Activated CD8-positive, alpha-beta memory T cell treated with anti-CD3 and anti-CD28 coated beads, Interleukin-2, amount 50 U/mL, for 4 hours (primary cell): ENCODE data around the gene FOXK1.
A peak's percentile ranks its signal among the peaks of the same experiment; 100 is the strongest.

ENCODE experiments used
- DNase-seq: peaks from one replicate; pipeline ENCODE4 v3.0.0-alpha.2; 2020

Gene FOXK1

GRCh38 chr7:4768597-4769569 lies 86.8 kb downstream of the FOXK1 start:
- DNase-seq, result no peak

GRCh38 chr7:4769761-4770160 lies 87.7 kb downstream of the FOXK1 start:
- no peak for DNase-seq

GRCh38 chr7:4770886-4771285 lies 88.8 kb downstream of the FOXK1 start:
- DNase-seq, result no peak

DNA sequence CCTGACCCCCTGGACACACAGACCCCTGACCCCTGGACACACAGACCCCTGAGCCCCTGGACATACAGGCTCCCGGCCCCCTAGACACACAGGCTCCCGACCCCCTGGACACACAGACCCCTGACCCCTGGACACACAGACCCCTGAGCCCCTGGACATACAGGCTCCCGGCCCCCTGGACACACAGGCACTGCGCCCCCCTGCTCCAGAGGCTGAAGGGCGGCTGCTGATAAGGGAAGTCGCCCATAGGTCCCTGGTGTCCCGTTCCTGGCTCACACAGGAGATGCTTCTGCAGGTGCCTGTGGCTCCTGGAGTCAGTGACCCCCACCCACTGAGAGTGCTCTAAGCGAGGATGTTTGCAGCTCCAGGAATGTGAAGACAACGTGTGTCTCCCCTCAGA lies 89.6 kb downstream of the FOXK1 start:
- no peak for DNase-seq

GRCh38 chr7:4772306-4772705 lies 90.2 kb downstream of the FOXK1 start:
- no peak for DNase-seq

DNA sequence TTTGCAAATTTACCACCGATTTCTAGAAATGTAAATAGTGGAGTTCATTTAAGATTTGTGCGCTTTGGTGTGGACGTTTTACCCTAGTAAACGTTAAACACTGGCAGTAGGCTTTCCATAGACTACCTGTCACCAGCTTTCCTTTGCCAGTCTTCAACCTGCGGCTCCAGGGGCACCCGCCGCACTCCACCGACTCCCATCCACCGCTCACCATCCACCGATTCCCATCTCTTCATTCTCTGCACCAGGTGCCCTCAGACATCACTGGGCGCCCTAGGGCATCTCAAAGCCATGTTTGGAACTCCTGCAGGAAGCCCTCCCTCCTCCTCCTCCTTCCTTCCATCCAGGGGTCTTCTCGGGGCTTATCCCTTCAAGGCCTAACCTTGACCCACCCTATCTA lies 91.9 kb downstream of the FOXK1 start:
- no peak for DNase-seq

DNA sequence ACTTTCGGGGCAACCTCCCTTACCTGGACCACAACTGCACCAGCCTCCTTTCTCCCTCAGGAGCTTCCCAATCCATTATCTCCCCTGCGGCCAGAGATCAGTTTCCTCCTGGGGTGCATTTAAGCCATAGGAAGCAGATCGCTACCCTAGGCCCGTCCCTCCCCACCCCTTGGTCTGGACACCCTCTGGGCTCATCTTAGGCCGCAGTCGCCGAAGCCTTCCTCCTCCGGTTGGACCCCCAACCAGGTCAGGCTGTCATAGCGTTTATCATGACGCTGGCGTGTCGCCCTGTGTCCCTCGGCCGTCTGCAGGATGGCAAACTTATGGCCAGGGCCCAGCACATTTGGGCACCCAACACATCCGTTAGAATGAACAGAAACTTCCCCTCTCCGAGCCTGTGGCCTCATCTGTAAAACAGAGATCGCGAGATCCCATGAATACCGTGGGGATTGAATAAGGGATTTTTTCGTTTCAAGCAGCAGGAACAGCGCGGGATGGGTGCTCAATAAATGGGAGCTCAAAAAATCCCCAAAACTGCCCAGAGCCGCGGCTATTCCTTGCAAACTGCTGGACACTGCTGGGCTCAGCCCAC lies 92.7 kb downstream of the FOXK1 start:
- no peak for DNase-seq

DNA sequence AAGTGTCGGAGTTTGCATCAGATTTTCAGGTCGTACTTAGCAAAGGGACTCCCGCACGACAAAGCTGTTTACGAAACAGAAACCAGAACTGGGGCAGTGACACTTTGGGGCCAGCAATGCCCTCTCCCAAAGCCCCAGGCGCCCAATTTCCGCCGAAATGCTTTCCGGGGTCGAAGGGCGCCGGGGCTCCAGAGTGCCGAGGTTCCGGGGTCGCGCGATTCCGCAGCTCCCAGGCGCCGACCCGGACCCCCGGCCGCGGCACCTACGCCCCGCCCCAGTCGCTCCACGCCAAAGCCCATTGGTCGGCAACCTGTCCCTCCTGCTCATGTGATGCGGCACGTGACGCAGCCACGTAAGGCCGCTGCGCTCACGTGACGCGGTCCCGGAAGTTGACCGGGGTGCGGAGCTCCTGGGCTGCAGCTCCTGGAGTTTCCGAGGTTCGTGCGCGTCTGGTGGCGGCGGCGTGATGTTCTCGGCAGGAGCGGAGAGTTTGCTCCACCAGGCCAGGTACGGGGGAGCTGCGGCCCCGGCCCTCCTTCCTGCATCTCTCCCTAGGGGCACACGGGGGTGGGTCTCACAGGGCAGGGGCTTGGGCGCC lies 93.3 kb downstream of the FOXK1 start, which contains the start of gene AP5Z1:
Gene AP5Z1, plus strand, starts transcription at position 374 of the 598 bp plus-strand sequence. Its CDS starts 93 bp downstream, at position 467.
- DNase-seq, result peak; percentile 95

GRCh38 chr7:4775848-4776623 lies 93.9 kb downstream of the FOXK1 start:
- DNase-seq, result peak; percentile 43

DNA sequence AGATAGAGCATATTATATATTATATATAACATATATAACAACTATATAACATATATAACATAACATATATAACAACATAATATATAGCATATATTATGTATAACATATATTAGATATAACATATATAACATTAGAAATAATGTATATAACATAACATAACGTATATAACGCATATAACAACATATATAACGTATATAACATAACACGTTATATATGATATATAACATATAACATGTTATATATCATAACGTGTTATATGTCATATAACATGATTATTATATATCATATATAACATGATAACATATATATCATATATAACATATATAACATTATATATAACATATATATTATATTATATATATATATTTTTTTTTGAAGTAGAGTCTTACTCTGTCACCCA lies 97.0 kb downstream of the FOXK1 start:
- no peak for DNase-seq

- no peak for DNase-seq
Measured at GRCh38 chr7:4781366-4782069, 99.4 kb downstream of the FOXK1 start.

DNA sequence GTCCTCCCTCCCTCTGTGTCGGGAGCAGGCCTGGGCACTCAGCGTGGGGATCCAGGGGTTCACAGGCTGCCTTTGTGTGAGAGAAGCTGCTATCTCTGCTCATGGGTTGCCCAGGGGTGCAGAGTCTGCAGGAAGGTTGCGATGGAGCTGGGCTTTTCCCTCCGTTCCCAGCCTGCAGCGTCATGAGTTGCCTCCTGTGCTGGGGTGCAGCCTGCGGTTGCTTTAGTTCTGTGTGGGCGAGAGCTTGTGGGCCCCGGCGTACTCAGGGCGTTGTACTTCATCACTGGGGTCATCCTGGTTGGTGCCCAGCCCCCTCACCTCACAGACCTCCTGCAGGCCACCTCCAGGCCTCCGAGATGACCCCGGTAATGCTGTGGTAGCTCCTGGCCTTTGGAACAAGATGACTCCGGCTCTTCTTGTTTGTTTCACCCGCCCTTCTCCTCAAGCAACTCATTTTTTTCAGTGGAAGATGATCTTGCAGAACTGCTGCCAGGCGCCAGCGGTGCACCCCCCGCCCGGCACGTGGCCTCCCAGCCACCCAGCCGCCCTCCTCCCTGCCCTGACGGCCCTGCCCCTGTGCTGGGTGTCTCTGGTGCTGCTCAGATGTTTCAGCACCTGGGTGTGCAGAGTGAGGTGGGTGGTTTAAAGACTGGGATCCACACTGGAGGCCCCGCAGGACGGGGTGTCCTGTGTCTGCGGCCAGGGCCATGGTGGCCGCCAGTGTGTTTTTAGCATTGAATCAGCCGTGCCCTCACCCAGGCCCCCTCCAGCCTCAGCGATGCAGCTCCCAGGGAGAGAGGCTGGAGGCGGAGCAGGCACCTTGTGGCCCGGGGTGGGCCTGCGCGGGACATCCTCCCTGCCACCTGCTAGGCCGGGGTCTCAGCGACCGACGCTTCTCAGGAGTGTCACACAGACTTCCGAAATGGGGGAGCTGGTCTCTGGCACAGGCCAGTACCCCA lies 100.5 kb downstream of the FOXK1 start:
- no peak for DNase-seq

DNA sequence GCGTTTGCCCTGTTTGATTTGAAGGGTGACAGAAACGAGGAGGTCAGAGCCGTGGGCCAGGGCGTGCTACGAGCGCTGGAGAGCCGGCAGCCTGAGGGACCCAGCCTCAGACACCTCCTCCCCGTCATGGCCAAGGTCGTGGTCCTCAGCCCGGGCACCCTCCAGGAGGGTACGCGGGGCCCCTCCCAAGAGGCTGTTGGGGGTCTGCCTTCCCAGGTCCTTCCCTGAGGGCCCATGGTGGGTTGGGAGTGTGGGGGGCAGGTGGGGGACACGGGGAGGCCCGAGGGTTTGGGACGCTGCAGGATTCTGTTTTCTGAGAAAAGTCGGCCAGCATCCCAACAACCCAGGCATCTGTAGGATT lies 101.2 kb downstream of the FOXK1 start:
- DNase-seq, result no peak

DNA sequence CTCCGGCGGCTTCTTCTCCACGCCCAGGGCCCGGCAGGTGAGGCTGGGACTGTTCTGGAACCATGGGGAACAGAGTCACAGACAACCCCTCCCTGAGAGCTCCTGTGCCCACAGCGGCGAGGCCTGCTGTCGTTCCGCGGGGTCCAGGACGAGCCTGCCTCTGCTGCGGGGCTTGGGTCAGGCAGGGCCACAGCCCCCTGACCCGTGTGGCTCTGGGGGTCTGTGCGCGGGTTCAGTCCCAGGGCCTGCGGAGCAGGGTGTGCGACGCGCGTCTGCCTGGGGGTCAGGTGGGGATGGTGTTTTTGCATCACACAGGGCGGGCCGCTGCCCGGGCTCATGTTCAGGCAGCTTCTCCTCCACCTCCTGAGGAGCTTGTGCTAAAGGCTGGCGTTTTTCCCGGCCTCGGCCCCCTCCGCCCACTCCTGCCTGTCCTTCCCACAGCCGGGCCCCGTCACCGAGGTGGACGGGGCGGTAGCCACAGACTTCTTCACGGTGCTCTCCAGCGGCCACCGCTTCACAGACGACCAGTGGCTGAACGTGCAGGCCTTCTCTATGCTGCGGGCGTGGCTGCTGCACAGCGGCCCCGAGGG lies 101.8 kb downstream of the FOXK1 start:
- DNase-seq, result no peak

- DNase-seq, result no peak
Measured at GRCh38 chr7:4784799-4785198, 102.7 kb downstream of the FOXK1 start.

- no peak for DNase-seq
Measured at GRCh38 chr7:4785371-4785770, 103.3 kb downstream of the FOXK1 start.

DNA sequence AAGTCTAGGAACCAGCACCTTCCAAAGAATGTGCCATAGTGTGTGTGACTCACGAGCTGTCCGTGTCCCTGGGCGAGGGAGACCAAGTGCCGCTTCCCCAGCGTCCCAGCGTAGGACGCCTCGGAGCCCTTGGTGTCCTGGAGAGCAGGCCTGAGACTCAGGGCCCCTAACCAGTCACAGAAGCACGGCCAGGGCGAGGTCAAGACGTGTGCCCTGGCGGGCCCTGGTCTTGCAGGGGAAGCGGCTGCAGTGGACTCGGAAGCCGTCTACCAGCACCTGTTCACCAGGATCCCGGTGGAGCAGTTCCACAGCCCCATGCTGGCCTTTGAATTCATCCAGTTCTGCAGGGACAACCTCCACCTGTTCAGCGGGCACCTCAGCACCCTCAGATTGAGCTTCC lies 103.9 kb downstream of the FOXK1 start:
- DNase-seq, result no peak

DNA sequence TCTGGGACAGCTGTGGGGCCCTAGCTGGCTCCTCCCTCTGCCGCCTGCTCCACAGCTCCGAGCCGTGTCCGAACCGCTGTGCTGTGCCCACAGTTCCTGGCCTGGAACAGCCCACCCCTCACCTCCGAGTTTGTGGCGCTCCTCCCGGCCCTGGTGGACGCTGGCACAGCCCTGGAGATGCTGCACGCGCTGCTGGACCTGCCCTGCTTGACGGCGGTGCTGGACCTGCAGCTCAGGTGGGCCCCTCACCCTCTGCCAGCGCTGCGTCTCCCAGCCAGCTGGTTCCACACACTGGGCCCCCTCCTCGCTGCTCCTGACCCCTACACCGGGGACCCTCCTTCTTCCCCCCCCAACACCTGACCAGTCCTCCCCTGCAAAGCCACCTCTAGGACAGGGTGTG lies 105.4 kb downstream of the FOXK1 start:
- DNase-seq, result no peak

DNA sequence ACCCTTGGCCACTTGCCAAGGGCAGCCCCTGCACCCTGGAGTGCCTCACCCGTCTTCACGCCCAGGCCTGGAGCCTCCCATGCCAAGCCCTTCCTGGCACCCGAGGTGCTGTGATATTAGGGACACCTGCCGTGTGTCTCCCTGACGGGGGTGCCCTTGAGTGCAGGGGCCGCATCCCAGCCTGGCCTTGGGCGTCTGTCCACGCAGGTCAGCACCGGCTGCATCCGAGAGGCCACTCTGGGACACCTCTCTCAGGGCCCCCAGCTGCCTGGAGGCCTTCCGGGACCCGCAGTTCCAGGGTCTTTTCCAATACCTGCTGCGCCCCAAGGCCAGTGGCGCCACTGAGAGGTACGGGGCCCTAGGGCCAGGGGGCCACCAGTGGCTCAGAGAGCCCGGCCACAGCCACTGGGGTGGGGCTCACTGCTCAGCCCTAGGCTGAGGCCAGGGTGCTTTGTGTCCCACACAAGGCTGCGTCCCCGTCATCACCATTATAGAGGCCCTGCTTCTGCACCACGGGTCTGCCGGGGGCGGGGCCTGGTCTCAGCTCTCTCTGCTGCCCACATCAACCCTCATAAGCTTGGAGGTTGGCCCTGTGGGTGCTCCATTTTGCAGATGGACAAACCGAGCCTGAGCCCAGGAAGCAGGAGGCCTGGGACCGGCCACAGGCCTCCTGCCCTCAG lies 106.0 kb downstream of the FOXK1 start:
- no peak for DNase-seq

GRCh38 chr7:4788627-4789189 lies 106.6 kb downstream of the FOXK1 start:
- DNase-seq, result no peak
